ENCODE results near the gene ZNF451. TPM values are rescaled to one million over a fixed set of nuclear protein-coding genes. Genes with fewer than 3 reads are reported as not detected.
A peak's percentile ranks its signal among the peaks of the same experiment; 100 is the strongest.
"Not testable (repeated sequence)": the region's sequence is repeated elsewhere in the genome, so short reads cannot be mapped to it uniquely, and the experiment has no call there.

Gene ZNF451
- 100 to 1,000 TPM in 1 of 6 donors, 10 to 100 TPM in 5; 39.7 to 117 (median 42.8) TPM for total RNA-seq

DNA sequence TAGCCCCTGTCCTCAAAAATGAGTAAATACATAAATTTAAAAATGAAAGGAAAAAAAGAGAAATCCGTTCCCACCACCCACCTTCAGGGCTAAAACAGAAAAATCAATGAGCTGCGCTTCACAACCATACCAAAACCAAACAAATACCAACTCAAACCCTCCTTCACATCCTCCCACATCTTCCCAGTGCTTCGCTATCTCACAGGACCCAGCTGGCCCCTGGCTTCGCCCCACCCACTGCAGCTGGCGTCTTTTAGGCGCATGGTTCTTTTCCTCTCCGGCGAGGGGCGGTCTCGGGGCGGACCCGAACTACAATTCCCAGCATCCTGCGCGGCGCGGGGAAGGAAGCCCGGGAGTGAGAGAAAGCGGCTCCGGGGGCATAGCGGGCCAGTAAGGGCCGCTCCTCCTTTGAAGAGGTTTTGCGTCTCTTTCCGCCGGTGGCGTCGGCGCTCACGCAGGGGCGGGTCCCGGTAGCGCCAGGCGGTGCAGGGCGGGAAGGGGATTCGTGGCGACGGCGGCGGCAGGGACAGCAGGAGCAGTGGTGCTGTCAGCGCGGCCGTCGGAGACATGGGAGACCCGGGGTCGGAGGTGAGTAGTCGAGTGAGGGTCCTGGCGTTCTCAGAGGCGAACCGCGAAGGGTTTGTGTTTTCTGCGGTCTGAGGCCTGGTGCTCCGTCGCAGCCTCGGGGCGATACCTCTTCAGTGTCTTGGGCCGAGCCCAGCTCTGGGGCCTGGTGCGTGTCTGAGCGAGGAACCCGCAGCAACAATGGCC, at the start of gene ZNF451:
Gene ZNF451, plus strand, starts transcription at position 502 of the 771 bp plus-strand sequence. Its CDS starts 66 bp downstream, at position 568.
- ATAC-seq (ENCODE audit: low FRiP score in 2 of 2) (peak; percentile 99), DNase-seq (peak; percentile 98)
- no peaks in the 10 kb centered on the region for H3K9me3 ChIP-seq
- TF ChIP-seq EP300 (IDR thresholded peaks at IDR 0.05) (peak in 1 of 4 donors; percentile 49), POLR2AphosphoS5 (IDR thresholded peaks at IDR 0.05) (peak; percentile 92 to 99), POLR2A (IDR thresholded peaks at IDR 0.05) (peak in 3 of 4 donors; percentile 88 to 95 (median 93))
- TF ChIP-seq, protein P1, sequence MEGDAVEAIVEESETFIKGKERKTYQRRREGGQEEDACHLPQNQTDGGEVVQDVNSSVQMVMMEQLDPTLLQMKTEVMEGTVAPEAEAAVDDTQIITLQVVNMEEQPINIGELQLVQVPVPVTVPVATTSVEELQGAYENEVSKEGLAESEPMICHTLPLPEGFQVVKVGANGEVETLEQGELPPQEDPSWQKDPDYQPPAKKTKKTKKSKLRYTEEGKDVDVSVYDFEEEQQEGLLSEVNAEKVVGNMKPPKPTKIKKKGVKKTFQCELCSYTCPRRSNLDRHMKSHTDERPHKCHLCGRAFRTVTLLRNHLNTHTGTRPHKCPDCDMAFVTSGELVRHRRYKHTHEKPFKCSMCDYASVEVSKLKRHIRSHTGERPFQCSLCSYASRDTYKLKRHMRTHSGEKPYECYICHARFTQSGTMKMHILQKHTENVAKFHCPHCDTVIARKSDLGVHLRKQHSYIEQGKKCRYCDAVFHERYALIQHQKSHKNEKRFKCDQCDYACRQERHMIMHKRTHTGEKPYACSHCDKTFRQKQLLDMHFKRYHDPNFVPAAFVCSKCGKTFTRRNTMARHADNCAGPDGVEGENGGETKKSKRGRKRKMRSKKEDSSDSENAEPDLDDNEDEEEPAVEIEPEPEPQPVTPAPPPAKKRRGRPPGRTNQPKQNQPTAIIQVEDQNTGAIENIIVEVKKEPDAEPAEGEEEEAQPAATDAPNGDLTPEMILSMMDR (IDR thresholded peaks at IDR 0.05): peak in 3 of 6 experiments; percentile 4 to 27 (median 27)
- peak within 1 kb of the TSS; percentile 82 to 88 (median 84) for H3K27ac ChIP-seq
- H3K36me3 ChIP-seq: peaks cover 0 to 6% (median 0%) of the 10 kb centered on the region in 4 donors
- H3K4me3 ChIP-seq: peak within 1 kb of the TSS; percentile 37 to 56 (median 53)
- 1% methylated on average over 6 to 46 of the region's 58 CpGs for WGBS, 2 donors
- H3K4me1 ChIP-seq: peaks cover 18 to 34% (median 27%) of the 10 kb centered on the region in 4 donors
- H3K27me3 ChIP-seq: no peaks in the 10 kb centered on the region

- not testable (repeated sequence) for H3K27me3 ChIP-seq
These were observed 45.9 kb upstream of the ZNF451 start for GRCh38 chr6:57044061-57044460.

DNA sequence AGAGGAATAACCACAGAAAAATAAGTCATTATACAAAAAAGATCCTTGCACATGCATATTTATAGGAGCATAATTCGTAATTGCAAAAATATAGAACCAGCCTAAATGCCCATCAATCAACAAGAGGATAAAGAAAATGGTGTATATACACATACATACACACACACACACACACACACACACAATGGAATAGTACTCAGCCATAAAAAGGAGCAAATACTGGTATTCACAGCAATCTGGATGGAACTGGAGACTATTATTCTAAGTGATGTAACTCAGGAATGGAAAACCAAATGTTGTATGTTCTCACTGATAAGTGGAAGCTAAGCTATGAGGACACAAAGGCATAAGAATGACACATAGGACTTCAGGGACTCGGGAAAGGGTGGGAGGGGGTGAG, 45.4 kb upstream of the ZNF451 start:
- 93 to 97% methylated on average over 2 of the region's 2 CpGs for WGBS, 2 donors
- Histone ChIP-seq H3K36me3 (no peaks in the 10 kb centered on the region), H3K4me3 (no peak overlapping the region), H3K4me1 (peaks cover 3 to 10% (median 7%) of the 10 kb centered on the region in 4 donors), H3K27me3 (no peaks in the 10 kb centered on the region), H3K9me3 (no peaks in the 10 kb centered on the region), H3K27ac (no peak overlapping the region)
- TF ChIP-seq, protein P1 (IDR thresholded peaks at IDR 0.05): no peak
- no peak for TF ChIP-seq POLR2A (IDR thresholded peaks at IDR 0.05)
- DNase-seq: no peak
- ATAC-seq (ENCODE audit: low FRiP score in 2 of 2): no peak

More at GRCh38 chr6:57044061-57044460, 45.9 kb upstream of the ZNF451 start:
- not testable (repeated sequence) for ATAC-seq (ENCODE audit: low FRiP score in 2 of 2); H3K4me1 ChIP-seq; H3K4me3 ChIP-seq; H3K36me3 ChIP-seq; H3K27ac ChIP-seq; DNase-seq; H3K9me3 ChIP-seq
- 83 to 100% methylated on average over 1 of the region's 1 CpG for WGBS, 2 donors

- TF ChIP-seq POLR2AphosphoS5 (IDR thresholded peaks at IDR 0.05) (peak; percentile 53 to 92), POLR2A (IDR thresholded peaks at IDR 0.05) (peak in 3 of 4 donors; percentile 40 to 82 (median 43))
- peak; percentile 98 to 100 for ATAC-seq (ENCODE audit: low FRiP score in 2 of 2)
These were observed 43.4 kb upstream of the ZNF451 start, which contains the start of gene KIAA1586 for GRCh38 chr6:57046332-57047256. KIAA1586 (plus strand) TSS chr6:57046693; CDS start chr6:57046756, 63 bp downstream.

DNA sequence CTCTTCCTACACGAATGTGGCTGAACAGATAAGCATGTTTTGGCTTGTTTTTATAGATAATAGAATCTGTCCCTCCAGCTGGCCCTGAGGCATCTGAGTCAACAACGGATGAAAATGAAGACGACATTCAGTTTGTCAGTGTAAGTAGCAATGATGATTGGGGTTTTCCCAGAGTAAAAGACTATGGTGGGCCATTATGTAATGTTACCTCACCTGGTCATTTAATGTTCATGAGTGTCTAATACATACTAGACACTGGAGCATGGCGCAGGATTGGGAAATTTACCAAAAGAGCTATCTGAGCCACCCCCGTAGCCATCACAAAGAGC, 42.8 kb upstream of the ZNF451 start:
- not testable (repeated sequence) for DNase-seq, H3K27me3 ChIP-seq, H3K27ac ChIP-seq, H3K4me1 ChIP-seq, H3K9me3 ChIP-seq, H3K4me3 ChIP-seq
- peak in 1 of 2 donors; percentile 11 for ATAC-seq (ENCODE audit: low FRiP score in 2 of 2)
- peaks cover 0 to 20% (median 6%) of the 10 kb centered on the region in 4 donors for H3K36me3 ChIP-seq
- WGBS, 2 donors: no CpG with 5 or more reads among the region's 5 CpGs

More at GRCh38 chr6:57046332-57047256, 43.4 kb upstream of the ZNF451 start, which contains the start of gene KIAA1586:
- Histone ChIP-seq H3K27ac (peak within 1 kb of the TSS; percentile 54 to 77 (median 65)), H3K4me3 (peak within 1 kb of the TSS; percentile 43 to 70 (median 52)), H3K36me3 (peaks cover 0 to 14% (median 6%) of the 10 kb centered on the region in 4 donors)
- not testable (repeated sequence) for H3K4me1 ChIP-seq, H3K27me3 ChIP-seq, H3K9me3 ChIP-seq
- peak; percentile 91 to 95 for DNase-seq
- 0 to 1% methylated on average over 35 to 37 of the region's 78 CpGs for WGBS, 2 donors

DNA sequence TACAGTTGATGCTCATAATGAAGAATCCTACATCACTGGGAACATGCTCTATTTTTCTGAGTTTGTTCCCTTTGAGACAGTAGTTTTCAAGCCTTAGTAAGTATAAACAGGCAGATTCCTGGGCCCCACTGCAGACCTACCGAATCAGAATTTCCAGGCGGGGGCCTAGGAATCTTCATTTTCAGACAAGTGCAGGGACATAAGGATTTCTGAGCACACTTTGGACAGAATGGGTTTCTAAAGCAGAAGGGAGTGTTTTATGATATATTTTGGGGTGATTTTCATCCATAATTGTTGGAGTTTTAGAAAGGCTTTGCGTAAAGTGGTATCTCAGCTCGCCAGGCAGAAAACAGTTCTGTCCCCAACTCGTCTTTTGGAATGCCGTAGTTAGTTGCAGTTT, 42.1 kb upstream of the ZNF451 start:
- not testable (repeated sequence) for H3K4me3 ChIP-seq; H3K27ac ChIP-seq; H3K9me3 ChIP-seq; H3K4me1 ChIP-seq; H3K27me3 ChIP-seq; DNase-seq; ATAC-seq (ENCODE audit: low FRiP score in 2 of 2)
- WGBS, 2 donors: 85 to 94% methylated on average over 6 of the region's 6 CpGs
- peaks cover 3 to 27% (median 7%) of the 10 kb centered on the region in 4 donors for H3K36me3 ChIP-seq

Measured in upper lobe of left lung (tissue), 6 donors.